GM19025 (cell line): ENCODE results near the gene CAMK1G.

Experiments used
- ATAC-seq: cut with Tn5 transposase; IDR thresholded peaks from one replicate; pipeline ENCODE4 v1.9.1; 2021; ENCODE audit warnings: mild to moderate bottlenecking, low read depth, moderate library complexity; ENCODE audit not compliant: unreplicated experiment

The CAMK1G gene

GRCh38 chr1:209657140-209657879 is 73.8 kb downstream of the CAMK1G start:
- peak; percentile 61 for ATAC-seq

DNA sequence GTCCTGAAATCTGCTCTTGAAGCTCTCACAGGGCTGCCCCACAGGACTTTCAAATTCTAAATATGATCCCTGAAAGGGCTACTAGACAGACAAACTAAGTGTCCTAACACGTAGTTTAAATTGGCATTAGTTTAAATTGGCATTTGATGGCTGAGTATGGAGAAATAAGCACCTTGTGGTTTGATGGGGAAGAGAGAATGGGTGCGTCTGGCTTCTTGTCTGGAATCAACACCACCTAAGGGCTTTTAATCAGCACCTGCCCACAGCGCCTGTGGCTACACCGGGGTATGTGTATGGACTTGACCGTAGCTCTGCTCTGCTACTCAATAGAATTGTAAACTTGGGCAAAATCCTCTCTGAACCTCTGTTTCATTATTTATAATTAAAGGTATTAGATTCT is 74.4 kb downstream of the CAMK1G start:
- no peak for ATAC-seq

GRCh38 chr1:209659909-209660308 is 76.4 kb downstream of the CAMK1G start:
- ATAC-seq = peak; percentile 62

- no peak for ATAC-seq
Observed at GRCh38 chr1:209661071-209661470, 77.6 kb downstream of the CAMK1G start.

DNA sequence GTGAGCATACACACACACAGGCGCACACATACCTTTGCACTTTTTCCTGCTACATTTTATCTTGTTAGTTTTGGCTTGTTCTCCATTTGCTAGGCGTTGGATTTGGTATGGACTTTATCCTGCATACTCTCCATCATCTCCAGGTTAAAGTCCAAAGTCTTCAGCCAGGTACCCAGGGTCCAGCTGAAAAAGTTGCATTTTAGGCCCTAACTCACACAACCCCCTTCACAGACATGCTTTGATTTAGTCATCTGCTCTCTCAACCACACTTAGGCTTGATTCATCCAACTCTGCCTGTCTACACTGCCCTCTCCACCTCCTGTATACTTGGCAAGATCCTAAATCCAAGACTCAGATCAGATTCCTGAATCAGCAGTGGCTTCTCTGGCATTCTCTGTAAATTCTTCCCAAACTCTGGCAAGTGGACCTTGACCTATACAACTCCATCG is 79.4 kb downstream of the CAMK1G start:
- ATAC-seq = no peak
